ENCODE results near the gene MED14. TPM values are rescaled to one million over a fixed set of nuclear protein-coding genes. Genes with fewer than 3 reads are reported as not detected.

MED14 gene
- total RNA-seq, 1 donor from 2014 or later = 52.7 TPM

- DNase-seq (ENCODE audit: low read depth, low spot score) = no peak
- H3K36me3 Mint-ChIP-seq (ENCODE audit: low read depth) = peaks cover 6% of the 10 kb centered on the region
- H3K27me3 Mint-ChIP-seq (ENCODE audit: low read depth) = no peaks in the 10 kb centered on the region
- TF ChIP-seq CTCF (conservative IDR thresholded peaks at IDR 0.05) = no peak
- H3K27ac Mint-ChIP-seq (ENCODE audit: unreplicated experiment) = no peak within 1 kb of the TSS
- no peak within 1 kb of the TSS for H3K4me3 Mint-ChIP-seq
- H3K4me1 Mint-ChIP-seq = no peaks in the 10 kb centered on the region
- H3K9me3 Mint-ChIP-seq = peaks cover 3% of the 10 kb centered on the region
Observed at GRCh38 chrX:40623139-40623536, 112.2 kb downstream of the MED14 start, which contains the start of gene MPC1L. Gene MPC1L (plus strand): TSS chrX:40623428. CDS start chrX:40623566, 138 bp downstream.

GRCh38 chrX:40622479-40623138, 112.7 kb downstream of the MED14 start:
- Mint-ChIP-seq H3K4me1 (no peaks in the 10 kb centered on the region), H3K27me3 (ENCODE audit: low read depth) (no peaks in the 10 kb centered on the region), H3K36me3 (ENCODE audit: low read depth) (peaks cover 6% of the 10 kb centered on the region), H3K9me3 (peaks cover 7% of the 10 kb centered on the region), H3K4me3 (no peak overlapping the region), H3K27ac (ENCODE audit: unreplicated experiment) (no peak overlapping the region)
- DNase-seq (ENCODE audit: low read depth, low spot score) = no peak
- TF ChIP-seq CTCF (conservative IDR thresholded peaks at IDR 0.05) = no peak

DNA sequence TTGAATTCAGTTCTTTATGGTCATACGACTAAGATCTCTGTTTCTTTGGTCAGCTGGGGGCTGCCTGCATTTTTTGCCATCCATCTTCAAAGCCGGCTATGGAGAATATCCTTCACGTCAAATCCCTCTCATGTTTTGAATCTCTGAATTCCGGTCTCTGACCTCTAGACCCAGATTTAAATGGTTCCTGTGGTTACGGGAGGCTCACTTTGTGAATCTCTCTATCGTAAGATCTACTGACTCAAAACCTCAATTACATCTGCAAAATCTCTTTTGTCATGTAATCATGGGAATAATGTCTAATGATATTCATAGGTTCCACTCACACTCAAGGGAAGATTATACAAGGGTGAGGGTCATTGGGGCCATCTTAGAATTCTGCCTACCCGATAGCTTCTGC, 117.8 kb downstream of the MED14 start:
- Mint-ChIP-seq H3K9me3 (peaks cover 5% of the 10 kb centered on the region), H3K4me3 (no peak overlapping the region), H3K27ac (ENCODE audit: unreplicated experiment) (no peak overlapping the region), H3K36me3 (ENCODE audit: low read depth) (no peaks in the 10 kb centered on the region), H3K4me1 (no peaks in the 10 kb centered on the region), H3K27me3 (ENCODE audit: low read depth) (no peaks in the 10 kb centered on the region)
- DNase-seq (ENCODE audit: low read depth, low spot score) = no peak
- TF ChIP-seq CTCF (conservative IDR thresholded peaks at IDR 0.05) = no peak

- Mint-ChIP-seq H3K27ac (ENCODE audit: unreplicated experiment) (no peak overlapping the region), H3K4me3 (no peak overlapping the region), H3K9me3 (peaks cover 5% of the 10 kb centered on the region), H3K27me3 (ENCODE audit: low read depth) (no peaks in the 10 kb centered on the region), H3K36me3 (ENCODE audit: low read depth) (no peaks in the 10 kb centered on the region), H3K4me1 (no peaks in the 10 kb centered on the region)
- no peak for TF ChIP-seq CTCF (conservative IDR thresholded peaks at IDR 0.05)
- no peak for DNase-seq (ENCODE audit: low read depth, low spot score)
Observed at GRCh38 chrX:40615976-40616375, 119.4 kb downstream of the MED14 start.

GRCh38 chrX:40612511-40612910, 122.8 kb downstream of the MED14 start:
- TF ChIP-seq CTCF (conservative IDR thresholded peaks at IDR 0.05) = no peak
- DNase-seq (ENCODE audit: low read depth, low spot score) = no peak
- no peaks in the 10 kb centered on the region for H3K36me3 Mint-ChIP-seq (ENCODE audit: low read depth)
- H3K27ac Mint-ChIP-seq (ENCODE audit: unreplicated experiment) = no peak overlapping the region
- H3K4me3 Mint-ChIP-seq = no peak overlapping the region
- no peaks in the 10 kb centered on the region for H3K27me3 Mint-ChIP-seq (ENCODE audit: low read depth)
- H3K4me1 Mint-ChIP-seq = no peaks in the 10 kb centered on the region
- H3K9me3 Mint-ChIP-seq = peaks cover under 1% of the 10 kb centered on the region

All from neural crest cell (in vitro differentiated cells).